GM23338 (cell line): Measurements from ENCODE around the gene RPN2. TPM values are rescaled to one million over a fixed set of nuclear protein-coding genes. Genes with fewer than 3 reads are reported as not detected.
"Not testable (repeated sequence)": the region's sequence is repeated elsewhere in the genome, so short reads cannot be mapped to it uniquely, and the experiment has no call there.

ENCODE experiments used
- ATAC-seq: fragments of 200-7000 bp; cut with Tn5 transposase; 3 replicates; pipeline ENCODE4 v1.9.1; 2020
- DNase-seq: peaks from one replicate; pipeline ENCODE4 v3.0.0-alpha.2; 2015; ENCODE audit warnings: low spot score
- H2AFZ ChIP-seq: fragments of 200-600 bp; sonication (generic); 2 replicates; pipeline ENCODE4 v1.8.0; 2016; ENCODE audit warnings: antibody characterized with exemption, mild to moderate bottlenecking, moderate library complexity
- H3F3A ChIP-seq: fragments of 200-600 bp; sonication (generic); replicated peaks from 2 replicates; pipeline ENCODE4 v1.8.0; 2017; ENCODE audit warnings: antibody characterized with exemption, mixed run types, low read depth
- H3K27ac ChIP-seq: fragments of 200-600 bp; sonication (generic); 2 replicates; pipeline ENCODE4 v1.6.1; 2016; ENCODE audit warnings: low read depth
- H3K27me3 ChIP-seq: fragments of 200-600 bp; sonication (generic); 2 replicates; pipeline ENCODE4 v1.8.0; 2016; ENCODE audit warnings: mild to moderate bottlenecking, mixed run types, moderate library complexity; ENCODE audit not compliant: insufficient read depth
- H3K36me3 ChIP-seq: fragments of 200-600 bp; sonication (generic); 2 replicates; pipeline ENCODE4 v1.8.0; 2016; ENCODE audit warnings: mild to moderate bottlenecking; ENCODE audit not compliant: insufficient read depth
- H3K4me1 ChIP-seq: fragments of 200-600 bp; sonication (generic); 2 replicates; pipeline ENCODE4 v1.8.0; 2016; ENCODE audit warnings: mild to moderate bottlenecking, moderate library complexity; ENCODE audit not compliant: insufficient read depth
- H3K4me2 ChIP-seq: fragments of 200-600 bp; sonication (generic); 2 replicates; pipeline ENCODE4 v1.7.1; 2017; ENCODE audit warnings: mixed run types
- H3K4me3 ChIP-seq: fragments of 200-600 bp; sonication (generic); 2 replicates; pipeline ENCODE4 v1.6.1; 2016; ENCODE audit warnings: mixed run types
- H3K79me2 ChIP-seq: fragments of 200-600 bp; sonication (generic); replicated peaks from 2 replicates; pipeline ENCODE4 v1.8.0; 2017; ENCODE audit warnings: mild to moderate bottlenecking; ENCODE audit not compliant: insufficient read depth
- H3K9me2 ChIP-seq: fragments of 200-600 bp; sonication (generic); 2 replicates; pipeline ENCODE4 v1.8.0; 2017; ENCODE audit not compliant: insufficient read depth
- H4K20me1 ChIP-seq: fragments of 200-600 bp; sonication (generic); replicated peaks from 2 replicates; pipeline ENCODE4 v1.8.0; 2017; ENCODE audit warnings: mild to moderate bottlenecking; ENCODE audit not compliant: insufficient read depth
- H3K27ac Mint-ChIP-seq: 2 replicates; pipeline ENCODE4 v1.8.0; 2020; ENCODE audit warnings: inconsistent platforms, mild to moderate bottlenecking, moderate library complexity, mixed read lengths
- H3K27me3 Mint-ChIP-seq: 3 replicates; pipeline ENCODE4 v1.8.0; 2022; ENCODE audit warnings: low read depth, mild to moderate bottlenecking, moderate library complexity, mixed read lengths, inconsistent platforms; ENCODE audit not compliant: insufficient read depth, poor library complexity
- H3K36me3 Mint-ChIP-seq: 3 replicates; pipeline ENCODE4 v1.8.0; 2021; ENCODE audit warnings: low read depth, mild to moderate bottlenecking, inconsistent platforms, moderate library complexity, mixed read lengths
- H3K4me1 Mint-ChIP-seq: 3 replicates; pipeline ENCODE4 v1.8.0; 2020; ENCODE audit warnings: mild to moderate bottlenecking, inconsistent platforms, mixed read lengths
- H3K4me3 Mint-ChIP-seq: 3 replicates; pipeline ENCODE4 v1.8.0; 2021; ENCODE audit warnings: moderate library complexity, mild to moderate bottlenecking, inconsistent platforms, mixed read lengths
- H3K9me3 Mint-ChIP-seq: 3 replicates; pipeline ENCODE4 v1.8.0; 2020; ENCODE audit warnings: moderate library complexity, mild to moderate bottlenecking, inconsistent platforms, mixed read lengths
- CREB1 ChIP-seq: fragments of 250-450 bp; sonication (Bioruptor Pico); IDR thresholded peaks from 2 replicates; pipeline ENCODE4 v1.5.0; 2020; ENCODE audit warnings: low read depth, mild to moderate bottlenecking, moderate library complexity
- EZH2 ChIP-seq: fragments of 200-600 bp; sonication (generic); IDR thresholded peaks from one replicate; pipeline ENCODE4 v1.8.0; 2017; ENCODE audit warnings: antibody characterized with exemption, mild to moderate bottlenecking, low read depth; ENCODE audit not compliant: unreplicated experiment
- EZH2phosphoT487 ChIP-seq: fragments of 200-600 bp; sonication (generic); IDR thresholded peaks from one replicate; pipeline ENCODE4 v1.8.1; 2018; ENCODE audit warnings: antibody characterized with exemption; ENCODE audit not compliant: unreplicated experiment
- JUNB ChIP-seq: IDR thresholded peaks from one replicate; pipeline ENCODE4 v1.6.1; 2016; ENCODE audit warnings: antibody characterized with exemption; ENCODE audit not compliant: unreplicated experiment
- NANOG ChIP-seq: IDR thresholded peaks from 2 replicates; pipeline ENCODE4 v1.6.1; 2016; ENCODE audit warnings: antibody characterized with exemption, borderline replicate concordance
- POLR2AphosphoS5 ChIP-seq: IDR thresholded peaks from 2 replicates; pipeline ENCODE4 v1.6.1; 2016; ENCODE audit warnings: antibody characterized with exemption, low read depth
- STAT1 ChIP-seq: IDR thresholded peaks from one replicate; pipeline ENCODE4 v1.6.1; 2016; ENCODE audit warnings: antibody characterized with exemption; ENCODE audit not compliant: unreplicated experiment
- ZNF331 ChIP-seq: fragments of 250-450 bp; sonication (Bioruptor Pico); IDR thresholded peaks from 2 replicates; pipeline ENCODE4 v1.5.0; 2020; ENCODE audit warnings: low read depth, mild to moderate bottlenecking, moderate library complexity
- polyA plus RNA-seq: library from polyadenylated mRNA; unstranded; fragments of >200 nt; fragmentation: Nextera tagmentation; extraction: Ambion mirVana; gene quantifications from 2 replicates; pipeline ENCODE4 v1.2.1, GENCODE V29; 2016
- total RNA-seq: library from RNA; depleted of rRNA; stranded (reverse); fragments of >200 nt; shearing (Covaris generic); gene quantifications from 2 replicates; pipeline ENCODE4 v1.2.3, GENCODE V29; 2014
- TF ChIP-seq, protein P1 (sequence below), 2 experiments: fragments of 200-600 bp in 1 of 2; sonication (generic) in 1 of 2; conservative IDR thresholded peaks; 2 replicates each; pipeline versions ENCODE4 v1.5.1 to v1.6.1; 2016 to 2017; ENCODE audit warnings: antibody characterized with exemption in 2 of 2, low read depth in 2 of 2, mild to moderate bottlenecking in 2 of 2, moderate library complexity in 1 of 2
- TF ChIP-seq, protein P2 (sequence below): IDR thresholded peaks from 2 replicates; pipeline ENCODE4 v1.6.1; 2016; ENCODE audit warnings: antibody characterized with exemption

Gene RPN2
- total and polyA plus RNA-seq, 2 experiments from 2014 or later = 244 to 302 TPM

DNA sequence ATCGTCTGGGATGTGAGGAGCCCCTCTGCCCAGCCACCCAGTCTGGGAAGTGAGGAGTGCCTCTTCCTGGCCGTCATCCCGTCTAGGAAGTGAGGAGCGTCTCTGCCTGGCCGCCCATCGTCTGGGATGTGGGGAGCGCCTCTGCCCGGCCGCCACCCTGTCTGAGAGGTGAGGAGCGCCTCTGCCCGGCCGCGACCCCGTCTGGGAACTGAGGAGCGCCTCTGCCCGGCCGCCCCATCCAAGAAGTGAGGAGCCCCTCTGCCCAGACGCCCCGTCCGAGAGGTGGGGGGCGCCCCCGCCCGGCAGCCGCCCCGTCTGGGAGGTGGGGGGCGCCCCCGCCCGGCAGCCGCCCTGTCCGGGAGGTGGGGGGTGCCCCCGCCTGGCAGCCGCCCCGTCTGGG is 28.3 kb upstream of the RPN2 start:
- H4K20me1 ChIP-seq, H2AFZ ChIP-seq, H3K4me3 Mint-ChIP-seq, H3K4me3 ChIP-seq, H3K4me1 Mint-ChIP-seq, H3K36me3 ChIP-seq, H3K79me2 ChIP-seq, H3K27me3 Mint-ChIP-seq, ATAC-seq, H3K27ac Mint-ChIP-seq, H3K4me2 ChIP-seq, H3K27ac ChIP-seq, H3F3A ChIP-seq, H3K9me2 ChIP-seq, H3K4me1 ChIP-seq, H3K27me3 ChIP-seq, DNase-seq, H3K36me3 Mint-ChIP-seq: not testable (repeated sequence)
- peaks cover 12% of the 10 kb centered on the region for H3K9me3 Mint-ChIP-seq

GRCh38 chr20:37151529-37151928 is 27.6 kb upstream of the RPN2 start:
- Histone ChIP-seq H3K4me3 (no peak overlapping the region), H3K27me3 (no peaks in the 10 kb centered on the region), H3K4me2 (no peak overlapping the region), H3K79me2 (no peaks in the 10 kb centered on the region), H3F3A (no peaks in the 10 kb centered on the region), H3K4me1 (no peaks in the 10 kb centered on the region), H3K27ac (no peak overlapping the region), H3K9me2 (no peaks in the 10 kb centered on the region), H4K20me1 (no peaks in the 10 kb centered on the region), H2AFZ (no peak overlapping the region), H3K36me3 (no peaks in the 10 kb centered on the region)
- Mint-ChIP-seq H3K27ac (no peak overlapping the region), H3K4me1 (no peaks in the 10 kb centered on the region), H3K27me3 (peaks cover 4% of the 10 kb centered on the region), H3K36me3 (peaks cover 3% of the 10 kb centered on the region; the same call in 1 of the 3 replicates), H3K4me3 (no peak overlapping the region), H3K9me3 (peaks cover 12% of the 10 kb centered on the region)
- ATAC-seq (no peak), DNase-seq (no peak)
- TF ChIP-seq, protein P1, sequence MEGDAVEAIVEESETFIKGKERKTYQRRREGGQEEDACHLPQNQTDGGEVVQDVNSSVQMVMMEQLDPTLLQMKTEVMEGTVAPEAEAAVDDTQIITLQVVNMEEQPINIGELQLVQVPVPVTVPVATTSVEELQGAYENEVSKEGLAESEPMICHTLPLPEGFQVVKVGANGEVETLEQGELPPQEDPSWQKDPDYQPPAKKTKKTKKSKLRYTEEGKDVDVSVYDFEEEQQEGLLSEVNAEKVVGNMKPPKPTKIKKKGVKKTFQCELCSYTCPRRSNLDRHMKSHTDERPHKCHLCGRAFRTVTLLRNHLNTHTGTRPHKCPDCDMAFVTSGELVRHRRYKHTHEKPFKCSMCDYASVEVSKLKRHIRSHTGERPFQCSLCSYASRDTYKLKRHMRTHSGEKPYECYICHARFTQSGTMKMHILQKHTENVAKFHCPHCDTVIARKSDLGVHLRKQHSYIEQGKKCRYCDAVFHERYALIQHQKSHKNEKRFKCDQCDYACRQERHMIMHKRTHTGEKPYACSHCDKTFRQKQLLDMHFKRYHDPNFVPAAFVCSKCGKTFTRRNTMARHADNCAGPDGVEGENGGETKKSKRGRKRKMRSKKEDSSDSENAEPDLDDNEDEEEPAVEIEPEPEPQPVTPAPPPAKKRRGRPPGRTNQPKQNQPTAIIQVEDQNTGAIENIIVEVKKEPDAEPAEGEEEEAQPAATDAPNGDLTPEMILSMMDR (conservative IDR thresholded peaks at IDR 0.05; ENCODE audit: low read depth in 2 of 2) = no peak
- TF ChIP-seq NANOG = no peak

GRCh38 chr20:37152284-37152683 is 26.8 kb upstream of the RPN2 start:
- no peak overlapping the region for H2AFZ ChIP-seq
- H3K27me3 Mint-ChIP-seq = peaks cover 4% of the 10 kb centered on the region

GRCh38 chr20:37154684-37155298 is 24.3 kb upstream of the RPN2 start:
- Histone ChIP-seq H3K79me2 (no peaks in the 10 kb centered on the region), H3K4me1 (no peaks in the 10 kb centered on the region), H4K20me1 (no peaks in the 10 kb centered on the region), H3K9me2 (no peaks in the 10 kb centered on the region), H2AFZ (no peak overlapping the region), H3F3A (no peaks in the 10 kb centered on the region), H3K36me3 (no peaks in the 10 kb centered on the region), H3K4me3 (no peak overlapping the region), H3K27me3 (no peaks in the 10 kb centered on the region), H3K27ac (no peak overlapping the region), H3K4me2 (no peak overlapping the region)
- Mint-ChIP-seq H3K4me1 (no peaks in the 10 kb centered on the region), H3K27me3 (peaks cover 4% of the 10 kb centered on the region), H3K4me3 (no peak overlapping the region), H3K9me3 (peaks cover 12% of the 10 kb centered on the region), H3K27ac (no peak overlapping the region), H3K36me3 (0 out of 3 replicates have a peak, but pooled peaks cover 3% of the 10 kb centered on the region)
- DNase-seq (no peak), ATAC-seq (no peak)
- no peak for TF ChIP-seq STAT1
- no peak for TF ChIP-seq POLR2AphosphoS5
- TF ChIP-seq EZH2 = no peak
- no peak for TF ChIP-seq CREB1
- no peak for TF ChIP-seq EZH2phosphoT487
- TF ChIP-seq, protein P2, sequence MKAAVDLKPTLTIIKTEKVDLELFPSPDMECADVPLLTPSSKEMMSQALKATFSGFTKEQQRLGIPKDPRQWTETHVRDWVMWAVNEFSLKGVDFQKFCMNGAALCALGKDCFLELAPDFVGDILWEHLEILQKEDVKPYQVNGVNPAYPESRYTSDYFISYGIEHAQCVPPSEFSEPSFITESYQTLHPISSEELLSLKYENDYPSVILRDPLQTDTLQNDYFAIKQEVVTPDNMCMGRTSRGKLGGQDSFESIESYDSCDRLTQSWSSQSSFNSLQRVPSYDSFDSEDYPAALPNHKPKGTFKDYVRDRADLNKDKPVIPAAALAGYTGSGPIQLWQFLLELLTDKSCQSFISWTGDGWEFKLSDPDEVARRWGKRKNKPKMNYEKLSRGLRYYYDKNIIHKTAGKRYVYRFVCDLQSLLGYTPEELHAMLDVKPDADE = no peak
- no peak for TF ChIP-seq JUNB
- no peak for TF ChIP-seq ZNF331
- no peak for TF ChIP-seq NANOG

More at GRCh38 chr20:37152284-37152683, 26.8 kb upstream of the RPN2 start:
- Histone ChIP-seq H3K27ac (no peak overlapping the region), H3K4me2 (no peak overlapping the region), H3K4me1 (no peaks in the 10 kb centered on the region), H3K79me2 (no peaks in the 10 kb centered on the region), H3K27me3 (no peaks in the 10 kb centered on the region), H3K36me3 (no peaks in the 10 kb centered on the region), H4K20me1 (no peaks in the 10 kb centered on the region), H3K9me2 (no peaks in the 10 kb centered on the region), H3F3A (no peaks in the 10 kb centered on the region), H3K4me3 (no peak overlapping the region)
- DNase-seq (no peak), ATAC-seq (no peak)
- peaks cover 3% of the 10 kb centered on the region; the same call in 1 of the 3 replicates for H3K36me3 Mint-ChIP-seq
- no peak overlapping the region for H3K27ac Mint-ChIP-seq
- no peak overlapping the region for H3K4me3 Mint-ChIP-seq
- TF ChIP-seq POLR2AphosphoS5 = no peak
- peaks cover 12% of the 10 kb centered on the region for H3K9me3 Mint-ChIP-seq
- no peaks in the 10 kb centered on the region for H3K4me1 Mint-ChIP-seq
